GM23248 (cell line): ENCODE measurements around the gene KDELR3.

Source experiments
- EZH2 ChIP-seq: fragments of 200-600 bp; sonication (generic); IDR thresholded peaks from 2 replicates; pipeline ENCODE4 v1.6.1; 2018; ENCODE audit warnings: antibody characterized with exemption, mild to moderate bottlenecking; ENCODE audit not compliant: insufficient read depth, poor library complexity, severe bottlenecking
- EZH2phosphoT487 ChIP-seq: fragments of 200-600 bp; sonication (generic); IDR thresholded peaks from 2 replicates; pipeline ENCODE4 v1.6.1; 2018; ENCODE audit warnings: antibody characterized with exemption, moderate library complexity, mild to moderate bottlenecking, low read depth; ENCODE audit not compliant: insufficient read depth

DNA sequence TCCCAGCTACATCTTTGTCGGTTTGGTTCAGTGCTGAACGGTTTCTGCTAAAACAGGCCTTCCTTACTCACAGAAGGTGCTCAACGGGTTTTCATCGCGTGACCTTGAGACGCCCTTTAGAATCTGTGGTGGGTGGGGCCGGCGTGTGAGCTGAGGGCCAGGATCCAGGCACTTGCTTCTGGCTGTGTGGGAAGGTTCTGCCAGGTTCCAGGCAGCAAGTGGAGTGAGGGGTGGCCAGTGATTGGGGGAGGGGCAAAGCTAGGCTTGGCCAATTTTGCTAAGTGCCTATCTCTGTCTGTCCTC is 48.1 kb upstream of the KDELR3 start:
- TF ChIP-seq EZH2phosphoT487: no peak
- TF ChIP-seq EZH2: no peak
